Heart left ventricle (tissue), 13 donors: ENCODE results near the gene SNAPC2.
A peak's percentile ranks its signal among the peaks of the same experiment; 100 is the strongest.

Experiments used
- POLR2A ChIP-seq, 2 donors: fragments of 450-650 bp; IDR thresholded peaks; one replicate each; pipeline ENCODE4 v1.6.1; 2017; ENCODE audit warnings: antibody characterized with exemption in 2 of 2, mild to moderate bottlenecking in 2 of 2, moderate library complexity in 2 of 2
- TF ChIP-seq, protein P1 (sequence below), 12 donors: fragments of 200-600 bp; sonication (generic) in 4 of 12; IDR thresholded peaks; one replicate each; pipeline versions ENCODE4 v1.5.0 to v1.8.0; 2018 to 2022; ENCODE audit warnings: antibody characterized with exemption in 12 of 12, mild to moderate bottlenecking in 5 of 12
- donor health status: ischemic (EF 13 %, LVEDD 7.1; RV severe dilation, severe dysfunction).
- donor health status: DM: no; HTN: yes; CAD: no.
- donor health status: DM: no; HTN: no; CAD: no.
- donor health status: ischemic (EF 25% LVEDD 6.9; RV normal size, moderate dysfunction).
- donor health status: ischemic (EF 25% LVEDD 5.7; RV mildly dilated, moderate dysfunction).
- donor health status: ischemic (EF 35%, LVEDD 5.7; RV mildly dilated, moderate dysfunction).
- donor health status: nonischemic (EF 11% LVEDD 7.7; RV severe dilation, severe dysfunction).
- donor health status: DM: yes; HTN: yes; CAD: no.
- donor health status: PGD.
- donor health status: ischemic (EF 29% LVEDD 5.4; RV normal size, mild dysfunction).
- donor health status: nonischemic (EF 23%, LVEDD 6.1; RV moderate dilation, normal function).

GRCh38 chr19:7916955-7917266 is 3.2 kb upstream of the SNAPC2 start:
- peak in 1 of 2 donors; percentile 0 for TF ChIP-seq POLR2A (IDR thresholded peaks at IDR 0.05)
- TF ChIP-seq, protein P1, sequence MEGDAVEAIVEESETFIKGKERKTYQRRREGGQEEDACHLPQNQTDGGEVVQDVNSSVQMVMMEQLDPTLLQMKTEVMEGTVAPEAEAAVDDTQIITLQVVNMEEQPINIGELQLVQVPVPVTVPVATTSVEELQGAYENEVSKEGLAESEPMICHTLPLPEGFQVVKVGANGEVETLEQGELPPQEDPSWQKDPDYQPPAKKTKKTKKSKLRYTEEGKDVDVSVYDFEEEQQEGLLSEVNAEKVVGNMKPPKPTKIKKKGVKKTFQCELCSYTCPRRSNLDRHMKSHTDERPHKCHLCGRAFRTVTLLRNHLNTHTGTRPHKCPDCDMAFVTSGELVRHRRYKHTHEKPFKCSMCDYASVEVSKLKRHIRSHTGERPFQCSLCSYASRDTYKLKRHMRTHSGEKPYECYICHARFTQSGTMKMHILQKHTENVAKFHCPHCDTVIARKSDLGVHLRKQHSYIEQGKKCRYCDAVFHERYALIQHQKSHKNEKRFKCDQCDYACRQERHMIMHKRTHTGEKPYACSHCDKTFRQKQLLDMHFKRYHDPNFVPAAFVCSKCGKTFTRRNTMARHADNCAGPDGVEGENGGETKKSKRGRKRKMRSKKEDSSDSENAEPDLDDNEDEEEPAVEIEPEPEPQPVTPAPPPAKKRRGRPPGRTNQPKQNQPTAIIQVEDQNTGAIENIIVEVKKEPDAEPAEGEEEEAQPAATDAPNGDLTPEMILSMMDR (IDR thresholded peaks at IDR 0.05), result no peak
